Measurements from ENCODE around the gene DYNLT4.
"Not testable (repeated sequence)": the region's sequence is repeated elsewhere in the genome, so short reads cannot be mapped to it uniquely, and the experiment has no call there.

DYNLT4 gene

DNA sequence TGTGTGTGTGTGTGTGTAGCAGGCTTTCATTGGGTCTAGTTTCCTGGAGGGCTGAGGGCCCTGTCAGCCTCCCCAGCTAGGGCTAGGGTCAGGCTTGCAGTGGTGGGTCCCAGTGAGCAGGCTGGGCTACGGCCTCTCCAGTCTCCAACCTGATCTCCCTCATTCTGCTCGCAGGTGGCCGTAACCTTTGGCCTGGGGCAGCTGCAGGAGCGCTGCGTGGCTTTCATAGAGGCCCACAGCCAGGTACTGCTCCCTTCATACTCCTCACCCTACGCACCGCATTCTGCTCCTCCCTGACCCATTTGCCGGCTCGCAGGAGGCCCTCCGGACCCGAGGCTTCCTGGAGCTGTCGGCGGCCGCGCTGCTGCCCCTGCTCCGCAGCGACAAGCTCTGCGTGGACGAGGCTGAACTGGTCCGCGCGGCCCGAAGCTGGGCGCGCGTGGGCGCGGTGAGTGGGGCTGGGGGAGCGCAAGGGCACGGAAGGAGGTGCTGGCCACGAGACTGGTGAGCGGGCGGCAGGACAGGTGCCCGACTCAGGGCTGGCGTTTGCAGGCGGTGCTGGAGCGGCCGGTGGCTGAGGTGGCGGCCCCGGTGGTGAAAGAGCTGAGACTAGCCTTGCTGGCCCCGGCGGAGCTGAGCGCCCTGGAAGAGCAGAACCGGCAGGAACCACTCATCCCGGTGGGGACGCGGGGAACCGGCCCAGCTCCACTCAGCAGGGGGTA, 5.8 kb upstream of the DYNLT4 start:
- TF ChIP-seq, protein P1, sequence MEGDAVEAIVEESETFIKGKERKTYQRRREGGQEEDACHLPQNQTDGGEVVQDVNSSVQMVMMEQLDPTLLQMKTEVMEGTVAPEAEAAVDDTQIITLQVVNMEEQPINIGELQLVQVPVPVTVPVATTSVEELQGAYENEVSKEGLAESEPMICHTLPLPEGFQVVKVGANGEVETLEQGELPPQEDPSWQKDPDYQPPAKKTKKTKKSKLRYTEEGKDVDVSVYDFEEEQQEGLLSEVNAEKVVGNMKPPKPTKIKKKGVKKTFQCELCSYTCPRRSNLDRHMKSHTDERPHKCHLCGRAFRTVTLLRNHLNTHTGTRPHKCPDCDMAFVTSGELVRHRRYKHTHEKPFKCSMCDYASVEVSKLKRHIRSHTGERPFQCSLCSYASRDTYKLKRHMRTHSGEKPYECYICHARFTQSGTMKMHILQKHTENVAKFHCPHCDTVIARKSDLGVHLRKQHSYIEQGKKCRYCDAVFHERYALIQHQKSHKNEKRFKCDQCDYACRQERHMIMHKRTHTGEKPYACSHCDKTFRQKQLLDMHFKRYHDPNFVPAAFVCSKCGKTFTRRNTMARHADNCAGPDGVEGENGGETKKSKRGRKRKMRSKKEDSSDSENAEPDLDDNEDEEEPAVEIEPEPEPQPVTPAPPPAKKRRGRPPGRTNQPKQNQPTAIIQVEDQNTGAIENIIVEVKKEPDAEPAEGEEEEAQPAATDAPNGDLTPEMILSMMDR (IDR thresholded peaks at IDR 0.05; ENCODE audit: borderline replicate concordance, insufficient read depth, low read depth, low read length), result no peak
- H3K4me3 ChIP-seq (ENCODE audit: low read depth, low read length), result no peak overlapping the region

DNA sequence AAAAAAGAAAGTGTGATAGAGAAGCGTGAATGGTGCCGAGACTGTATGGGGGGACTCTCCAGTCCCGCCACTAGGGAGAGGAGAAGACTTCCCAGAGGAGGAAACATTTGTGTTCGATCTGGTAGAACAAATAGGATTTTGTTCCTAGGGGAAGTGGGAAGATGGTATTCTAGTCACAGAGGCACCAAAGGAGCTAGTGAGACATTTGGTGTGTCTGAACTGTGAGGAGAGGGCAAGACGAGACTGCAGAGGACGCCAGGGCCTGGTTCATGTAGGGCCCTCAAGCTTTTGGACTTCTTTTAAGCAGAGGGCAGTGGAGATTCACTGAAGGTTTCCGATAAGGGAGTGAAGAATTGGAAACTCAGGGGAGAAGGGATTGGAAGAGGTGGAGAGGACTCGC, 4.1 kb upstream of the DYNLT4 start:
- H3K4me3 ChIP-seq (ENCODE audit: low read depth, low read length), result no peak overlapping the region
- TF ChIP-seq, protein P1 (IDR thresholded peaks at IDR 0.05; ENCODE audit: borderline replicate concordance, insufficient read depth, low read depth, low read length), result no peak

GRCh38 chr1:44810762-44811105, 3.6 kb upstream of the DYNLT4 start:
- H3K4me3 ChIP-seq (ENCODE audit: low read depth, low read length), result not testable (repeated sequence)

DNA sequence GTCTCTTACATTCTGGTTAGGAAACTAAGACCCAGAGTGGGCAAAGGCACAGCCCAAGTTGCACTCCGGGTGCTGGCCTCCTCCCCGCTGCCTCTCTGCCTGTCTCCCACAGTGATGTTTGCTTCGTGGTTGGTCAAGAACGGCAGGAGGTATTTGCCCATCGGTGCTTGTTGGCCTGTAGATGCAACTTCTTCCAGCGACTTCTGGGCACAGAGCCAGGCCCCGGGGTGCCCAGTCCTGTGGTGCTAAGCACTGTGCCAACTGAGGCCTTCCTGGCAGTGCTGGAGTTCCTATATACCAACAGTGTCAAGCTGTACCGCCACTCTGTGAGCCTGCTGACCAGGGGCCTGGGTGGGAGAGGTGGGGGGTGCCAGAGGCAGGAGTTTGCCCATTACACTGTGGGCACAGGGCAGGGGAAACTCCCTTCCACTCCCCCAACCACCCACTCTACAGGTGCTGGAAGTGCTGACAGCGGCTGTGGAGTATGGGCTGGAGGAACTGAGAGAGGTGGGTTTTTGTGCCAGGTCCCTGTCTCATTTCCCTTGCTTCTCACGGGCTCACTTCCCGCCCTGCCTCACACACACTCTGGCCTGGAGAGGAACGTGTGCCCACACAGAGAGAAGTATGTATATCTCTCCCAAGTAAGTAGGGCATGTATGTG, 3.1 kb upstream of the DYNLT4 start:
- TF ChIP-seq, protein P1 (IDR thresholded peaks at IDR 0.05; ENCODE audit: borderline replicate concordance, insufficient read depth, low read depth, low read length), result no peak
- H3K4me3 ChIP-seq (ENCODE audit: low read depth, low read length), result no peak overlapping the region

- H3K4me3 ChIP-seq (ENCODE audit: low read depth, low read length), result no peak overlapping the region
- TF ChIP-seq, protein P1 (IDR thresholded peaks at IDR 0.05; ENCODE audit: borderline replicate concordance, insufficient read depth, low read depth, low read length), result no peak
Observed at GRCh38 chr1:44808938-44809917, 2.1 kb upstream of the DYNLT4 start.

DNA sequence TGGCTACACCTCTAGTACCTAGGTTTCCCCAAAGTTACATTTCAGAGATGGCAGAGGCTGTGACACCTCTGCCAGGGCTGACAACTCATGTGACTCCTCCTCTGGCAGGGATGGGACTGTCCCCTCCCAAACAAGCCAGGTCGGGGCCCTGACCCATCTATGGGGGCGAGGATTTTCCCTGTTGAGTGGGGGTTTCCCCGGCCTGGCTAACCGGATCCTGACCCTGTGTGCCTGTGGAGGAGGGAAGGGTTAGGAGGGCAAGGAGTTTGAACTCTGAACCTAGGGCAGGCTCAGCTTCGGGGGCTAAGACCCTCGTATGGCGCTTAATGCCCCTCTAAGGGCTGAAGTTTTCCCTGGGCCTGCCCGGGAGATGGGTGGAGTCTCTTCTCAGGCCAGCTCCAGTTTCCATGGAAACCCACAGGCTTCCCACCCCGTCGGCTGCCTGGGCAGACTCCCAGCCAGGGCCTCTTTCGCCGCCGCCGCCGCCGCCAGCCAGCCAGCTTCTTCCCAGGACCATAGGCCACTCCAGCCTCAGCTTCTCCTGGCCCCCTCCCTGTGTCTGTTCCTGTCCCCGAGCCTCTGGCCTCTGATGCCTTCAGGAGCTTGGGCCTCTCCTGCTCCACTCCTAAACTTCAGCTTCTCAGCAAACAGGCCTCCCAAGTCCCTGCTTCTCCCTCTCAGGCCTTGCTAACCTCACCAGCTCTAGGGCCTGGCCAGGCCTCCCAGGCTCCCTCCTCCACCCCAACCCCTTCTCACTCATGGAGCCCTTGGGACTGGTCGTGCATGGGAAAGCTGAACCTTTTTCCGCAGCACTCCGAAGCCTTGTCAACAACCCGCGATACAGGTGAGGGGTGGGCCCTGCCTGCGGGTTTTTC, 1.1 kb upstream of the DYNLT4 start, which contains the start of gene BTBD19:
Gene BTBD19, plus strand, starts transcription at position 461 of the 875 bp plus-strand sequence. Its CDS starts 298 bp downstream, at position 759.
- H3K4me3 ChIP-seq (ENCODE audit: low read depth, low read length), result no peak within 1 kb of the TSS
- TF ChIP-seq, protein P1 (IDR thresholded peaks at IDR 0.05; ENCODE audit: borderline replicate concordance, insufficient read depth, low read depth, low read length), result no peak
